Kidney (tissue), 14 donors: Measurements from ENCODE around the gene CASP1. TPM values are rescaled to one million over a fixed set of nuclear protein-coding genes. Genes with fewer than 3 reads are reported as not detected.

Experiments
- DNase-seq, 5 donors: peaks; one replicate each; pipeline ENCODE4 v3.0.0-alpha.2; 2013 to 2020
- FAIRE-seq: peaks from 2 replicates; lab custom pipeline; 2012; peaks lifted over from hg19 to GRCh38; lab: Jason Lieb, UNC
- H3K27ac ChIP-seq, 2 donors: one replicate each; pipeline ENCODE4 v1.7.0; 2013; ENCODE audit warnings: low read depth in 2 of 2, low read length in 2 of 2, inconsistent platforms in 1 of 2
- H3K27me3 ChIP-seq: one replicate; pipeline ENCODE4 v1.7.1; 2013; ENCODE audit warnings: low read length, inconsistent platforms; ENCODE audit not compliant: control insufficient read depth, insufficient read depth
- H3K36me3 ChIP-seq, 3 donors: one replicate each; pipeline versions ENCODE4 v1.7.0 to v1.7.1; 2013; ENCODE audit warnings: low read length in 3 of 3, control low read depth in 1 of 3, inconsistent platforms in 1 of 3; ENCODE audit not compliant: insufficient read depth in 3 of 3, control insufficient read depth in 2 of 3
- H3K4me1 ChIP-seq, 3 donors: one replicate each; pipeline versions ENCODE4 v1.7.0 to v1.7.1; 2013; ENCODE audit warnings: low read length in 3 of 3, inconsistent platforms in 1 of 3, low read depth in 1 of 3; ENCODE audit not compliant: control insufficient read depth in 2 of 3, insufficient read depth in 2 of 3
- H3K4me3 ChIP-seq, 3 donors: one replicate each; pipeline versions ENCODE4 v1.7.0 to v1.8.1; 2013; ENCODE audit warnings: low read length in 3 of 3, control low read depth in 1 of 3, inconsistent platforms in 1 of 3
- H3K9ac ChIP-seq, 3 donors: one replicate each; pipeline versions ENCODE4 v1.7.0 to v1.7.1; 2013; ENCODE audit warnings: low read length in 3 of 3, control low read depth in 1 of 3, inconsistent platforms in 1 of 3
- H3K9me3 ChIP-seq, 3 donors: one replicate each; pipeline versions ENCODE4 v1.7.0 to v1.7.1; 2013; ENCODE audit warnings: low read length in 3 of 3, control low read depth in 1 of 3, inconsistent platforms in 1 of 3; ENCODE audit not compliant: control insufficient read depth in 2 of 3, insufficient read depth in 1 of 3
- CTCF ChIP-seq: IDR thresholded peaks from 3 replicates; pipeline ENCODE4 v1.5.1; 2012; ENCODE audit warnings: mild to moderate bottlenecking, moderate library complexity, borderline replicate concordance; ENCODE audit not compliant: insufficient read depth; ENCODE audit errors: extremely low read depth
- intact Hi-C: fragments of 100-400 bp; cut with DNase I; formaldehyde crosslinking; loops from one replicate; pipeline ENCODE4 v1.11.1; 2022
- polyA plus RNA-seq: library from polyadenylated mRNA; stranded (reverse); fragments of 350-450 nt; fragmentation: Illumina TruSeq; extraction: RNeasy Lipid Tissue Mini Kit (QIAGEN cat#74804); gene quantifications from one replicate; pipeline ENCODE4 v1.2.3, GENCODE V29; 2014; ENCODE audit warnings: low read depth, low replicate concordance; ENCODE audit not compliant: insufficient read depth
- total RNA-seq: library from RNA; stranded (reverse); fragmentation: NEBNext Ultra II Directional; extraction: Animal tissue kit (Norgen Biotek cat#: 25700); gene quantifications from one replicate; pipeline ENCODE4 v1.2.1, GENCODE V29; 2021
- donor health status: control.
- donor health status: control.
- donor health status: control.
- donor health status: control.
- donor health status: control.
- donor health status: DM: yes; HTN: yes; CAD: no.
- donor health status: Normal renal cell carcinoma (clear cell type).

The CASP1 gene
- total and polyA plus RNA-seq, 2 donors from 2014 or later: 9.7 to 38.6 TPM

GRCh38 chr11:105024394-105024793, 10.6 kb downstream of the CASP1 start:
- FAIRE-seq (no peak), DNase-seq (no peak)
- no peak overlapping the region for H3K27ac ChIP-seq
- intact Hi-C loops: no loop called here
- H3K9me3 ChIP-seq: no peaks in the 10 kb centered on the region
- TF ChIP-seq CTCF: no peak
- no peaks in the 10 kb centered on the region for H3K36me3 ChIP-seq
- no peaks in the 10 kb centered on the region for H3K27me3 ChIP-seq
- no peak overlapping the region for H3K4me3 ChIP-seq
- H3K9ac ChIP-seq: no peak overlapping the region
- H3K4me1 ChIP-seq: no peaks in the 10 kb centered on the region

GRCh38 chr11:105023003-105023402, 11.9 kb downstream of the CASP1 start, which contains the start of gene CASP5:
CASP5 (minus strand) TSS chr11:105023168; CDS start chr11:105023136, 32 bp downstream.
- FAIRE-seq: no peak
- no peaks in the 10 kb centered on the region for H3K9me3 ChIP-seq
- H3K9ac ChIP-seq: no peak within 1 kb of the TSS
- DNase-seq: no peak
- H3K27me3 ChIP-seq: no peaks in the 10 kb centered on the region
- no peak for TF ChIP-seq CTCF
- no peaks in the 10 kb centered on the region for H3K4me1 ChIP-seq
- no peak within 1 kb of the TSS for H3K27ac ChIP-seq
- H3K36me3 ChIP-seq: no peaks in the 10 kb centered on the region
- no peak within 1 kb of the TSS for H3K4me3 ChIP-seq
- intact Hi-C loops: no loop called here

GRCh38 chr11:105022527-105022926, 12.4 kb downstream of the CASP1 start:
- TF ChIP-seq CTCF: no peak
- Histone ChIP-seq H3K4me3 (no peak overlapping the region), H3K27ac (no peak overlapping the region), H3K9me3 (no peaks in the 10 kb centered on the region), H3K4me1 (no peaks in the 10 kb centered on the region), H3K27me3 (no peaks in the 10 kb centered on the region), H3K9ac (no peak overlapping the region), H3K36me3 (no peaks in the 10 kb centered on the region)
- DNase-seq (no peak), FAIRE-seq (no peak)
- intact Hi-C loops: no loop called here

- intact Hi-C loops: no loop called here
- no peak overlapping the region for H3K4me3 ChIP-seq
- FAIRE-seq: no peak
- H3K9me3 ChIP-seq: no peaks in the 10 kb centered on the region
- no peak overlapping the region for H3K9ac ChIP-seq
- DNase-seq: no peak
- no peak overlapping the region for H3K27ac ChIP-seq
- no peaks in the 10 kb centered on the region for H3K36me3 ChIP-seq
- TF ChIP-seq CTCF: no peak
- H3K4me1 ChIP-seq: no peaks in the 10 kb centered on the region
- H3K27me3 ChIP-seq: no peaks in the 10 kb centered on the region
Observed at GRCh38 chr11:105007463-105007862, 27.5 kb downstream of the CASP1 start.
